GM18507 (cell line): ENCODE results near the gene CCDC86.

ENCODE experiments used
- DNase-seq: peaks from one replicate; pipeline ENCODE4 v3.0.0; 2011; ENCODE audit warnings: low read depth; ENCODE audit not compliant: insufficient read length; ENCODE audit errors: extremely low spot score
- FAIRE-seq: peaks from 2 replicates; lab custom pipeline; 2011; peaks lifted over from hg19 to GRCh38; lab: Jason Lieb, UNC

The CCDC86 gene

DNA sequence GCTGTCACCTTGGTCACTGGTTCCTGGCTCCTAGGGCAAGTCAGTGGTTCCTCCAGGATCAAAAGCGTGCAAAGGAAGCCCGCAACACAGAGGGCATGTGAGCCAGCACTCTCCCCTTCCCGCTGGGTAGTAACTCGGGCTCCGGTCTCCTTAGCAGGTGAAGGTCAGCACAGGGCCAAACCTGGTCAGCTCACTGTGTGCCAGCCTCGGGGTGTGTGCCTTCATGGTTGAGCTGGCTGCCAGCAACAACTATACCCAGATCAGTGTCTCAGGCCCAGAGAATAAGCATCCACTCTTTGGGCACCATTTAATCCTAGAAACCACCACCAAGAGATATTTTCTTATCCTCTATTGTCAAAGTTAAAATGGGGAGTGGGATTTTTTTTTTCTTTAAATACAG is 16.1 kb upstream of the CCDC86 start:
- no peak for FAIRE-seq
- DNase-seq = no peak

DNA sequence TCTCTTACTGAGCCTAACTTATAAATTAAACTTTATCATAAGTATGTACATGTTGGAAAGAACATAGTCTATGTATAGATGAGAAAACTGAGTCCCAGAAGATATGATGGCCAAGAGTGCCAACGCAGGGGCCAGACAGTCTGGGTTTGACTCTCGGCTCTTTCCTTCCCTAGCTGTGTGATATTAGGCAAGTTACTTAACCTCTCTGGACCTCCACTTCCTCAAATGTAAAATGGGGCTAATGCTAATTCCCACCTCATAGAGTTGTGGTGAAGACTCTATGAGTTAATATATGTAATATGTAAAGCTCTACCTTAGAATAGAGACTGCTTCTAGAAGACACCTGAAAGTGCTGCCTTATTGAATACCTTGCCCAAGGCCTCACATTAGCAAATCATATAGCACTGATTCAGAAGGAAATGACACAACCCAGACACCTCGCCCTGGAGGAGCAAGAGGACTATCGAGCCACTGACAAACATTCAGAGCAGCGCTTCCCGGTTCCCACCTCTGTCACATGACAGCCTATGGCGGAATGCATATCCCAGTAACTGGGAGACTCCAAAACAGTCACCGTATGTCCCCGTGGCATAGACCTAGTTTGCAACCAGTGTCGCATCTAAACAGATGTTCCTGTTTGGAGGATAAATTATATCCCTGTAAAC is 11.3 kb upstream of the CCDC86 start:
- FAIRE-seq (no peak), DNase-seq (no peak)

- DNase-seq (peak; percentile 62), FAIRE-seq (peak; percentile 87)
These were observed 10.8 kb upstream of the CCDC86 start for GRCh38 chr11:60831143-60831500.

DNA sequence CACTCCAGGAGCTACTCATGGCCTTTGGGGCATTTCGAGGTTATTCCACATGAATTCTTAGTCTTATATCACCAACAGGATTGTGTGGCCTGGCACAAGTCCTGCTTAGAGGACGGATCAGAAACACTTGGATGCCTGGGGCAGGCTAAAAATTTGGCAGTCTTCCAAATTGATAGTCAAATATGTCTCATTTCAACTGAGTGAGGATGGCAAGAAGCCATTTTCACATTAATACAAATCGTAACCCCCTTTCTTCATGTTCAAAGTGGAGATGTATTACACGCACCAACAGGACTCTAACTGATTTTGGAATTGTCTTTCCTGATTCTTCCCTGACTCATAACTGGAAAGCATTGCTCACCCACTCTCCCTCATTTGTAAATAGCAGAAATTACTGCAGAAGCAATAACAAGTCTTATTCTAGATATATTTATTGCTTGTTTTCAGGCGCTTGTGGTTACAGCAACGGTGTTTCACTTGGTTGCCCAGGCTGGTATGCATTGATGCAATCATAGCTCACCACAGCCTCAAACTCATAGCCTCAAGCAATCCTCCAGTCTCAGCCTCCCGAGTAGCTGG is 10.3 kb upstream of the CCDC86 start:
- no peak for FAIRE-seq

DNA sequence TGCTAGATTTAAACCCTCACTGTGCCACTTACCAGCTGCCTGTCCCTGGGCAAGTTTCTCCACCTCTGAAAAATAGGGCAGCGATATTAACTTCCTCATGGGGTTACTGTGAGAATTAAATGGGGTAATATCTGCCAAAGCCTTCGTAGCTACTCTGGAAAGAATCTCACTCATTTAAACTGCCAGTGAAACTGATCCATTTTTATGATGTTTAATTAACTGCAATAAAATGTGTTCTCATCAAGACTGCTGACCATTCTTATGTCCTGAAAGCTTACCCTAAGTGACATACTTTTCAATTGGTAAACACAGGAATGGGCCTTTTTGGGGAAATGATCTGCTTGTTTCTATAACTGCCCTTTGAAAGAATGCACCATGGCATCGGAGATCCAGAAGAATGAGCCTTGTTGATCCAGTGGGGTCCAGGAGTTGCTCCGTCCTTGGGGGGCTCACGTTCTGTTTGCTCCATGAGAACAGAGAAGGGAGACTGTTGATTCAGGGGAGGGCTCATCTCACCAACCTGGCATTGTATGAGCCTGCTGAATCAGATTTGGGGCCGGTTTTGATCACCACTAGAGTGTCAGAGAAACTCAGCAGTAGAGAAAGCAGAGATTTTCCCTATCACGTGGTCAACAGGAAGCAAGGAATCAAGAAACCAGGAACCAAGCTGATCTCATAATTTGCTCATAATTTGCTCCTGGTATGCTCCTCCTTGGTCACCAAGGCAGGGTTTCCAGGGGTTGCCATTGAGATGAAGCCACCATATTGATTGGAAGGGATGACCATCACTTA is 7.0 kb upstream of the CCDC86 start:
- no peak for FAIRE-seq
- no peak for DNase-seq

More for the DNA sequence above, 10.3 kb upstream of the CCDC86 start:
- no peak for DNase-seq

DNA sequence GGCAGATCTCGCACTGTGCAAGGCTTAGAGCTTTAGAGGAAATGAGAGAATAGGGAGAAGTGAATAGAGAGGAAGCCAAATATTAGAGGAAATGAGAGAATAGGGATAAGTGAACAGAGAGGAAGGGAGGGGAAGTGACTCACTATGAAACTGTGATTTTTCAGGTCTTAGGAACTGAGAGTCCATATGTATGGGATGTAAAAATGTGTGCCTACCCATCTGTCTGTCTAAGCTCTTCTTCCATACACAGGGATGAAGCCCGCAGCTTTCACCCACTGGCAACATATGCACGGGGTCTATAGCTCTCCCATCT is 6.4 kb upstream of the CCDC86 start:
- DNase-seq = no peak

DNA sequence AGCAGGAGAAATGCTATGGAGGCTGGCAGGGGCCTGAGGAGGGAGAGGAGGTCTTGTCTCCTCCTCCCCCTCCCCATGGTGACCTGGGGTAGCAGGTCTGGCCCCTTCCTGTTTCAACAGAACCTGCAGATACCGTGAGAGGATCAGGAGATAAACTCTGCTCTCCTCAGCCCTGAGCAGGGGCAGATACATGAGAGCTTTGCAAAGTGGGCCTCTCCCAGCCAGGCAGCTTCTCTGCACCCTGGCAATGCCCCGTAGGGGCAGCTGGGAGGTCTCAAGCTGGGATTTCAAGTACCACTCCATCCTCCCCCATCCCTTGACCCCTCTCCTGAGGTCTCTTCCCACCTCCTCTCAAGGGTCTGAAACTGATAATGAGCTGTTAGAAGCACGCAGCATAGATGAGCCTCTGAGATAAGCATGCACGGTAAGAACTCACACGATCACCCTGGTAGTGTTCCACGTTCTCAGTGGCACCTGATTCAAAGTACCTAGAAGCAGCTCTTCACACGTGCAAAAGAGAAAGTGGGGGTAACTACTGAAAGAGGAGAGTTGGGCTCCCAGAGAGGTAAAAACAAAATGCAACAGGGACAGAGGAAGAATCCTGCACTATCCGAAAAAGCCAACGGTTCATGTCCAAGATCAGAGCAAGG is 4.9 kb upstream of the CCDC86 start:
- FAIRE-seq = no peak
- DNase-seq = no peak

More for the DNA sequence above, 6.4 kb upstream of the CCDC86 start:
- FAIRE-seq = no peak

DNA sequence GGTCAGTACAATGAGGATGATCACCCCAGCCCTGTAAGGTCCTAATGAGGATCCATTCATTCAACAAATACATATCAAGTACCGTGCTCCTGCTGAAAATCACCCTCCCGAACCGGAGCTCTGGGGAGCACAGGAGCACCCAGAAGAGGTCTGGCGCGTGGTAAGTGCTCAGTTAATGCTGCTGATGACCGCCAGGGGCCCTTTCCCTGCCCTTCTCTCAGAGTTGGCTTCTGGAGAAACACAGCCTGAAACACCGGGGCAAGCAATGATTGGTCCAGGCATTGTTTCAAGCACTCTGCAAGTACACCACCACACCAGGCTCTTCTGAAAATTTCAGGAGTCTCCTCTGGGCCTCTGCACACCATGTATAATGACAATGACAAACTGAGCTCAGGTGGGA is 3.8 kb upstream of the CCDC86 start:
- no peak for DNase-seq

DNA sequence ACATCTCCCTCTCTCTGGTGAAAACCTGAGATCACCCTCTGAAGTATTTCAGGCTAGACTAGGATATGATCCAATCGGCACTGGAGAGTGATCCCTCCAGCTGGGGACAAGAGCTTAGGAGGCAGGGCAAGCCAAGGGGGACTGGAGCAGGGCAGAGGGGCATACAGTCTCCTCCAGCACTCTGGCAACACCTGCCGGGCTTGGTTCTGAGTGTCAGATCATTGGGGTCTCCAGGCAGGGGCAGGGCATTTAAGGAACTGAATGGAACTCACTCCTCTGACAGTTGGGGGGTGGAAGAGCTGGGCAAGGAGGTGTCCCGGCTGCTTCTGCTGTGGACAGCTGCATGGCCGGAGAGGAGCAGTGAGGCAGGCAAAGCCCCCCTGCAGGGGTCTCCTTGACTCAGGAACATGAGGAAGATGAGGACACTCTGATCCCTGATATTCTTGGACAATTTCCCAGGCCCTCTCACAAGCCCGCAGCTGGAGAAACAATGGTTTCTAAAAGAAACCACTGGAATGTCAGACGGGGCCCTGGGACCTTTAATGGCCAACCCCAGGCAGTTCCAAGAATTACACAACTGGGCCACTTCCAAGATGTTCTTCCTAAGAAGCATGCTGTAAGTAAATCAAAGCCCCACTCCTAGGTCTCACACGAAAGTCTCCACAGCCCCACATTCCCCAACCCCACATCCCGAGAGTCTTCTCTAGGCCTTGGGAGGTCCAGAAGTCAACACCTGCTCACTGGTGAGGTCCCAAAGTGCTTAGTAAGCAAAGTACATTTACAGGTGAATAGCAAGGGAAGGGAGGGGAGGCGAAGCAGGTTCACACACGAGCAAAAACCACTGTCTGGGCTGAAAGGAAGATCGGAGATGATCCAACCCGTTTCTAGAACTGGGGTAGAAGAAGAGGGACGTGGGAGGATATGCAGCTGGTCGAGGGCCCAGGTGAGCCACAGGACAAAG is 1.2 kb upstream of the CCDC86 start:
- no peak for DNase-seq

More for the DNA sequence above, 3.8 kb upstream of the CCDC86 start:
- FAIRE-seq = no peak

DNA sequence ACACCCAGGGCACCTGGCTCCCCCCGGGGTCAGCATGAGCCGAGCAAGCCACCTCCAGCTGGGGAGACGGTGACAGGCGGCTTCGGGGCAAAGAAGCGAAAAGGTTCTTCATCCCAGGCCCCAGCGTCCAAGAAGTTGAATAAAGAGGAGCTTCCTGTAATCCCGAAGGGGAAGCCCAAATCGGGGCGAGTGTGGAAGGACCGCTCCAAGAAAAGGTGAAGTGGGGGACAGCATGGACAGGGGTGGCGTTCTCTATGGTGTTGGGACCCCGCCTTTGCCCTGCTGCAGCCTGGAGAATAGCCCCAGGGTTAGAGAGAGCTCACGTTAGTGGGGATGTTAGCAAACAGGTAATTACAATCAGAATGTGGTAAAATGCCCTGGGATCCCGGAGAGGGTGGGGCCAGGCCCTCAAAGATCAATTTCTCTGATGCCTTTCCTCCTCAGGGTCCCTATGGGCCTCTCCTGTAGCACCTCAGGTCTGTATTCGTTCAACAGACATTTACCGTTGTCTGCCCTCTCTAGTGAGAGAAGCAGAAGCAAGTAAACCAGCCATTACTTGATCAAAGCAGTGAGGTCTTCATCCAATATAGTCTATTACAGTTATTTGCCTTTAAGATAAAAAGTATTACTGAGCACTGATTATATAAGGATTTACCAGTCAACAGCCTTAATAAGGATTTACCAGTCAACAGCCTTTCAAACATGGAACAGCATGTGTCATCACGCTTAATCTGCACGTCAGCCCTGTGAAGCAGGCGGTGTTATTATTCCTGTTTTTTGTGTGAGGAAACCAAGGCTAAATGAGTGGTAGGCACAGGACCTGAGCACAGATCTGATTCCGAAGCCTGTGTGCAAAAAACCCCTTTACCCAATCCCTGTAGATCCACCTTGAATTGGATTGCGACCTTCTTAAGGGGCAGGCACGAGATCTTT is 1.0 kb downstream of the CCDC86 start:
- DNase-seq = no peak
- no peak for FAIRE-seq

More for the DNA sequence above, 1.2 kb upstream of the CCDC86 start:
- no peak for FAIRE-seq

DNA sequence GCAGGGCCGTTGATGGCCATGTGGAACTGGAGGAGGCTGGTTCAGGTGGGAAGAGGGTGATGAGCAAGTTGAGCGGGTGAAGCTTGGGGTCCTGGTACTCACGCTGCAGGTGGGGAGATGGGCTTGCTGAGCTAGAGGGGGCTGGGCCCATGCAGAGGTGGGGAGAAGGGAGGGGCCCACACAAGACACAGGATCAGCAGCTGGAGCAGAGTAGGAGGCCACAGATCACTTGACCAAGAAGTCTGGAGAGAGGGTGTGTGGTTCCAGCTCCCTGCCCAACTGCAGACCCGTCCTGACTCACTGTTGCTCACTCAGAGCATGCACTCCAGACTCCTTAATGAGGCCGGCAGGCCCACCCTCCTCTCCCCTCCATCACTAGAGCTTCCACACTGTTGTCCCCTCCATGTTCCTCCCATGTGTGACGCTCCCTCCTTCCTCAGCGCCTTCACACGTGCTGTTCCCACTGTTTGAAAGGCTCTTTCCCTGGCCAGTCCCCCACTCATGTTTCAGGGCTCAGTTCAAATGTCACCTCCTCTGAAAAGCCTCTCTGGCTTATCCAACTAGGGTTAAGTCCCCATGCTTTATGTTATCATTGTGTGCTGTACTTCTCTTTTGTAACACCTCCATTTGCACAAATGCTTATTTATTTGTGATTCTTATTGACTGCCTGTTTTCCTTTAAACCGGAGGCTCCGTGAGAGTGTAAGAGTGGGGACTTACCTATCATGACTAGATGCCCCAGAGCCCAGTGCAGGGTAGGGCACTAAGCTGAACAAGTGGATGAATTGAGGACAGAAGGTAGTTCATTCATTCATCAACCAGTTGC is 2.3 kb downstream of the CCDC86 start:
- FAIRE-seq (no peak), DNase-seq (no peak)

- FAIRE-seq (no peak), DNase-seq (no peak)
These were observed 2.9 kb downstream of the CCDC86 start for GRCh38 chr11:60844870-60845221.

DNA sequence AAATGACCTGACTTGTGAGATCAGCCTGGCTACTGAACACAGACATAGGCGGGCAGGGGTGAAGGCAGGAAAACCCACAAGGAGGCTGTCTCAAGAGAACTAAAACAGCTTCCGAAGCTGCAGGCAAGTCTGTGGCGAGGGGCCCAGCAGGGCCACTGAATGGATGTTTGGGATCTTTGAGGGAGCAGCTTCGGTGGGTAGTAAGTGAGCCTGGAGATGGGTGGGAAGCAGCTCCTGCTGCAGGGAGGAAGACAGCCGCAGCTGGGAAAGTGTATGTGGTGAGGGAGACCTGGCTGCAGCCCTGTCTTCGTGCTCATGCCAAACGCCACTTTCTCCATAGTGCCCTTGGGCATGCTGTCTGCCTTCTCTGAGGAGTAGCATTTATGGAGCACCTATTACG is 3.4 kb downstream of the CCDC86 start:
- FAIRE-seq (no peak), DNase-seq (no peak)

GRCh38 chr11:60847281-60847680 is 5.4 kb downstream of the CCDC86 start:
- FAIRE-seq (no peak), DNase-seq (no peak)

- no peak for FAIRE-seq
These were observed 6.0 kb downstream of the CCDC86 start for GRCh38 chr11:60847896-60848295.

DNA sequence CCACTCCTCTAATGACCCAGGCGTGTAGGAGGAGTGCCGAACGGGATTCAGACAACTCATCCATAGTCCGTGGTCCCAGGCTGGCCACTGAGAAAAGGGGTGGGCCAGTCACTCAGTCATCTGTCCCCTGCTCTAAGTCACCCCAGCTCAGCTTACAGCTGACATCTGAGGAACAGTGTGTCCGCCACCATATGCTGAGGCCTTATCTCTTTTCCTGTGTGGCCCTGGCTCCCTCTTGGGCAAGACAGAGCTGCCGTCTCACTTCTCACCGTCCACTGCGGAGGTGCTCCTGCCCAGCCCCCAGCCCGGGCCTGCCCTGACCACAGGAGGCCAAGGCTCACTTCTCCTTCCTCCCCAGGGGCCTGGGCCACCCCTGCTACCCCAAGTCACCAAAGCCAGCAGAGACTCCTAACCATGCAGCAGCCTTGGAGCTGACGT is 6.8 kb downstream of the CCDC86 start:
- DNase-seq = no peak
- no peak for FAIRE-seq

More at GRCh38 chr11:60847896-60848295, 6.0 kb downstream of the CCDC86 start:
- no peak for DNase-seq

DNA sequence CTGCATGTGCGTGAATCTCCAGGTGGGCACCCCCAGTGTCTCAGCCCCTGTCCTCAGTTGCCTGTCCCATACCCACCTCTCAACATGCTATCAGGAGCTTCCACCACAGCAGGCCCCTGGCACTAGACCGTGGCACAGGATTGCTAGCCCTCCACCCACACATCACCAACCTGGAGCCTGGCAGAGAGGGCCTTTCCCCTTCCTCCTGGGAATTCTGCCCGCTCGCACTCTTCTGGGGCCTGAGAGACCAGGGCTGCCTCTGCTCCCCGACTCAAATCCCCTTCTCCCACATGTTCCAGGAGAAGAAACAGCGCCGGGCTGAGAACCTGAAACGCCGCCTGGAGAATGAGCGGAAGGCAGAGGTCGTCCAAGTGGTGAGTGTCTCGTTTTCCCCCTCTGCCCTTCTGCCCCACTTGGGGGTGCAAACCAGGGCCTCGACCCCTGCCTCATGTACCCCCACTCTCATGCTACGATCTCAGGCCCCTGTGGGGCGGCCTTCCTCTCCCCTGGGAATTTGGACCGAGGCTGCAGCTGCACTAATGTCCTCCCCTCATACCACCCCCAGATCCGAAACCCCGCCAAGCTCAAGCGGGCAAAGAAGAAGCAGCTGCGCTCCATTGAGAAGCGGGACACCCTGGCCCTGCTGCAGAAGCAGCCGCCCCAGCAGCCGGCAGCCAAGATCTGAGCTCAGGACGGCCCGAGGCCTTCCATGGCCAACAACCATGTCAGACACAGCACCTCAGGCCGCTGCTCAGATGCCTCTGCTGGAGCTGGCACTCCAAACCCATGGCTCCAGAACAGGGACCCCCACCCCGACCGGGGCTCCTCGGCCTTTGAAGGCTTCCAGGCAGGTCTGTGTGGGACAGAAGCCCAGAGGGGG is 8.0 kb downstream of the CCDC86 start:
- FAIRE-seq = no peak

More for the DNA sequence above, 8.0 kb downstream of the CCDC86 start:
- no peak for DNase-seq
